HepG2 (cell line): ENCODE results near the gene MEIOB. TPM values are rescaled to one million over a fixed set of nuclear protein-coding genes. Genes with fewer than 3 reads are reported as not detected.

Experiments
- CC2D1A ChIP-seq: sonication (generic); formaldehyde crosslinking; IDR thresholded peaks from 2 replicates; pipeline ENCODE4 v1.8.1; 2023; ENCODE audit warnings: mild to moderate bottlenecking, missing genetic modification reagents
- FOXK2 ChIP-seq: fragments of 450-650 bp; IDR thresholded peaks from 2 replicates; pipeline ENCODE4 v1.6.1; 2016
- FOXO1 ChIP-seq: sonication (generic); formaldehyde crosslinking; IDR thresholded peaks from 2 replicates; pipeline ENCODE4 v1.4.0; 2020; ENCODE audit warnings: missing genetic modification reagents
- JDP2 ChIP-seq: sonication (generic); formaldehyde crosslinking; IDR thresholded peaks from 2 replicates; pipeline ENCODE4 v1.8.1; 2022; ENCODE audit warnings: missing genetic modification reagents, borderline replicate concordance
- MBNL3 ChIP-seq: fragments of 250-450 bp; sonication (Bioruptor Pico); conservative IDR thresholded peaks from 2 replicates; pipeline ENCODE4 v1.8.0; 2022; ENCODE audit warnings: mild to moderate bottlenecking, inconsistent platforms
- MTF1 ChIP-seq: sonication (generic); formaldehyde crosslinking; IDR thresholded peaks from 2 replicates; pipeline ENCODE4 v1.5.0; 2020; ENCODE audit warnings: missing genetic modification reagents
- NFE2L2 ChIP-seq: fragments of 150-350 bp; IDR thresholded peaks from 2 replicates; pipeline ENCODE4 v1.6.1; 2014; ENCODE audit warnings: low read length
- NFYB ChIP-seq: sonication (generic); formaldehyde crosslinking; IDR thresholded peaks from 2 replicates; pipeline ENCODE4 v1.4.0; 2020; ENCODE audit warnings: missing genetic modification reagents
- NR3C1 ChIP-seq: sonication (generic); formaldehyde crosslinking; IDR thresholded peaks from 2 replicates; pipeline ENCODE4 v1.4.0; 2020; ENCODE audit warnings: missing genetic modification reagents
- PITX1 ChIP-seq: sonication (generic); formaldehyde crosslinking; IDR thresholded peaks from 2 replicates; pipeline ENCODE4 v1.5.1; 2020; ENCODE audit warnings: mild to moderate bottlenecking, missing genetic modification reagents
- SMAD1 ChIP-seq: sonication (generic); formaldehyde crosslinking; IDR thresholded peaks from 2 replicates; pipeline ENCODE4 v1.4.0; 2020; ENCODE audit warnings: missing genetic modification reagents, low read depth, mild to moderate bottlenecking, borderline replicate concordance
- ZBTB7B ChIP-seq: sonication (generic); formaldehyde crosslinking; IDR thresholded peaks from 2 replicates; pipeline ENCODE4 v1.4.0; 2020; ENCODE audit warnings: missing genetic modification reagents
- ZNF180 ChIP-seq: sonication (generic); formaldehyde crosslinking; IDR thresholded peaks from 2 replicates; pipeline ENCODE4 v1.4.0; 2020; ENCODE audit warnings: low read depth, missing genetic modification reagents, borderline replicate concordance
- ZNF281 ChIP-seq: sonication (generic); formaldehyde crosslinking; IDR thresholded peaks from 2 replicates; pipeline ENCODE4 v1.4.0; 2020; ENCODE audit warnings: missing genetic modification reagents, borderline replicate concordance
- ZNF354B ChIP-seq: sonication (generic); formaldehyde crosslinking; IDR thresholded peaks from 2 replicates; pipeline ENCODE4 v1.8.0; 2022; ENCODE audit warnings: mild to moderate bottlenecking, missing genetic modification reagents
- ZNF432 ChIP-seq: sonication (generic); formaldehyde crosslinking; IDR thresholded peaks from 2 replicates; pipeline ENCODE4 v1.5.0; 2020; ENCODE audit warnings: missing genetic modification reagents, mild to moderate bottlenecking, borderline replicate concordance
- ZNF563 ChIP-seq: sonication (generic); formaldehyde crosslinking; IDR thresholded peaks from 2 replicates; pipeline ENCODE4 v1.8.0; 2022; ENCODE audit warnings: mild to moderate bottlenecking, moderate library complexity, missing genetic modification reagents
- ZNF747 ChIP-seq: sonication (generic); formaldehyde crosslinking; IDR thresholded peaks from 2 replicates; pipeline ENCODE4 v1.8.1; 2023; ENCODE audit warnings: missing genetic modification reagents, mild to moderate bottlenecking, borderline replicate concordance
- ZNF766 ChIP-seq: sonication (generic); formaldehyde crosslinking; IDR thresholded peaks from 2 replicates; pipeline ENCODE4 v1.5.0; 2020; ENCODE audit warnings: missing genetic modification reagents, borderline replicate concordance
- ZSCAN25 ChIP-seq: sonication (generic); formaldehyde crosslinking; IDR thresholded peaks from 2 replicates; pipeline ENCODE4 v1.8.0; 2022; ENCODE audit warnings: mild to moderate bottlenecking, missing genetic modification reagents
- polyA plus RNA-seq, 8 experiments: library from polyadenylated mRNA; depleted of rRNA in 3 of 8; stranded (reverse) in 7 of 8; unstranded in 1 of 8; fragments of >200 nt; fragmentation: Illumina TruSeq in 4 of 8; extraction: Trizol in 4 of 8; gene quantifications; 2 replicates each; pipeline versions ENCODE4 v1.2.1 to v1.2.3, GENCODE V29; 2011 to 2016; ENCODE audit warnings: low read depth in 4 of 8, missing spikeins in 1 of 8, mixed read lengths in 1 of 8; ENCODE audit not compliant: insufficient read depth in 1 of 8
- total RNA-seq, 5 experiments: library from RNA; depleted of rRNA; stranded (reverse); fragments of >200 nt; fragmentation: Illumina TruSeq; extraction: Trizol; gene quantifications; 2 replicates each; pipeline ENCODE4 v1.2.3, GENCODE V29; 2016; ENCODE audit warnings: low read depth in 1 of 5
- TF ChIP-seq, protein P1 (sequence below): sonication (generic); formaldehyde crosslinking; IDR thresholded peaks from 2 replicates; pipeline ENCODE4 v1.4.0; 2020; ENCODE audit warnings: mild to moderate bottlenecking, missing genetic modification reagents
- TF ChIP-seq, protein P2 (sequence below), 2 experiments: sonication (generic) in 1 of 2; formaldehyde crosslinking in 1 of 2; IDR thresholded peaks; 2 replicates each; pipeline versions ENCODE4 v1.4.0 to v1.6.1; 2018 to 2020; ENCODE audit warnings: missing genetic modification reagents in 2 of 2, borderline replicate concordance in 1 of 2, low read depth in 1 of 2, mild to moderate bottlenecking in 1 of 2, missing biosample characterization in 1 of 2
- TF ChIP-seq, protein P3 (sequence below): sonication (generic); formaldehyde crosslinking; IDR thresholded peaks from 2 replicates; pipeline ENCODE4 v1.8.0; 2022; ENCODE audit warnings: mild to moderate bottlenecking, missing genetic modification reagents, moderate library complexity

Gene MEIOB
- total and polyA plus RNA-seq, 2 of the 13 experiments (the other 11 are each of a cell fraction or from before 2014, with no cell fraction given), result 0.17 TPM; not detected in 1

GRCh38 chr16:1794221-1794871 lies 77.6 kb downstream of the MEIOB start (continued):
- TF ChIP-seq MTF1 (CRISPR knock-in tag) (no peak), ZNF281 (peak; percentile 81), MBNL3 (CRISPR knock-in tag) (no peak), NR3C1 (CRISPR knock-in tag) (no peak), ZNF766 (CRISPR knock-in tag) (0 out of 2 replicates have a peak, but pooled peaks have one; percentile 12), CC2D1A (CRISPR knock-in tag) (no peak), ZSCAN25 (CRISPR knock-in tag) (no peak), ZNF563 (CRISPR knock-in tag) (no peak), FOXK2 (no peak), PITX1 (CRISPR knock-in tag) (peak; percentile 50; the same call in 1 of the 2 replicates), JDP2 (no peak), ZNF354B (CRISPR knock-in tag) (no peak), NFE2L2 (no peak), ZBTB7B (CRISPR knock-in tag) (peak; percentile 70), NFYB (no peak), ZNF180 (CRISPR knock-in tag) (no peak), ZNF432 (no peak), FOXO1 (CRISPR knock-in tag) (no peak; the same call in 1 of the 2 replicates), SMAD1 (CRISPR knock-in tag) (no peak), ZNF747 (CRISPR knock-in tag) (no peak)
- TF ChIP-seq, protein P1, sequence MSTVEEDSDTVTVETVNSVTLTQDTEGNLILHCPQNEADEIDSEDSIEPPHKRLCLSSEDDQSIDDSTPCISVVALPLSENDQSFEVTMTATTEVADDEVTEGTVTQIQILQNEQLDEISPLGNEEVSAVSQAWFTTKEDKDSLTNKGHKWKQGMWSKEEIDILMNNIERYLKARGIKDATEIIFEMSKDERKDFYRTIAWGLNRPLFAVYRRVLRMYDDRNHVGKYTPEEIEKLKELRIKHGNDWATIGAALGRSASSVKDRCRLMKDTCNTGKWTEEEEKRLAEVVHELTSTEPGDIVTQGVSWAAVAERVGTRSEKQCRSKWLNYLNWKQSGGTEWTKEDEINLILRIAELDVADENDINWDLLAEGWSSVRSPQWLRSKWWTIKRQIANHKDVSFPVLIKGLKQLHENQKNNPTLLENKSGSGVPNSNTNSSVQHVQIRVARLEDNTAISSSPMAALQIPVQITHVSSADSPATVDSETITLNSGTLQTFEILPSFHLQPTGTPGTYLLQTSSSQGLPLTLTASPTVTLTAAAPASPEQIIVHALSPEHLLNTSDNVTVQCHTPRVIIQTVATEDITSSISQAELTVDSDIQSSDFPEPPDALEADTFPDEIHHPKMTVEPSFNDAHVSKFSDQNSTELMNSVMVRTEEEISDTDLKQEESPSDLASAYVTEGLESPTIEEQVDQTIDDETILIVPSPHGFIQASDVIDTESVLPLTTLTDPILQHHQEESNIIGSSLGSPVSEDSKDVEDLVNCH (CRISPR knock-in tag), result no peak
- TF ChIP-seq, protein P2, sequence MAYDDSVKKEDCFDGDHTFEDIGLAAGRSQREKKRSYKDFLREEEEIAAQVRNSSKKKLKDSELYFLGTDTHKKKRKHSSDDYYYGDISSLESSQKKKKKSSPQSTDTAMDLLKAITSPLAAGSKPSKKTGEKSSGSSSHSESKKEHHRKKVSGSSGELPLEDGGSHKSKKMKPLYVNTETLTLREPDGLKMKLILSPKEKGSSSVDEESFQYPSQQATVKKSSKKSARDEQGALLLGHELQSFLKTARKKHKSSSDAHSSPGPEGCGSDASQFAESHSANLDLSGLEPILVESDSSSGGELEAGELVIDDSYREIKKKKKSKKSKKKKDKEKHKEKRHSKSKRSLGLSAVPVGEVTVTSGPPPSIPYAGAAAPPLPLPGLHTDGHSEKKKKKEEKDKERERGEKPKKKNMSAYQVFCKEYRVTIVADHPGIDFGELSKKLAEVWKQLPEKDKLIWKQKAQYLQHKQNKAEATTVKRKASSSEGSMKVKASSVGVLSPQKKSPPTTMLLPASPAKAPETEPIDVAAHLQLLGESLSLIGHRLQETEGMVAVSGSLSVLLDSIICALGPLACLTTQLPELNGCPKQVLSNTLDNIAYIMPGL (CRISPR knock-in tag; IDR thresholded peaks at IDR 0.05; ENCODE audit: borderline replicate concordance in 1 of 2, low read depth in 1 of 2), result no peak; a peak in 1 of 4 replicates
- TF ChIP-seq, protein P3, sequence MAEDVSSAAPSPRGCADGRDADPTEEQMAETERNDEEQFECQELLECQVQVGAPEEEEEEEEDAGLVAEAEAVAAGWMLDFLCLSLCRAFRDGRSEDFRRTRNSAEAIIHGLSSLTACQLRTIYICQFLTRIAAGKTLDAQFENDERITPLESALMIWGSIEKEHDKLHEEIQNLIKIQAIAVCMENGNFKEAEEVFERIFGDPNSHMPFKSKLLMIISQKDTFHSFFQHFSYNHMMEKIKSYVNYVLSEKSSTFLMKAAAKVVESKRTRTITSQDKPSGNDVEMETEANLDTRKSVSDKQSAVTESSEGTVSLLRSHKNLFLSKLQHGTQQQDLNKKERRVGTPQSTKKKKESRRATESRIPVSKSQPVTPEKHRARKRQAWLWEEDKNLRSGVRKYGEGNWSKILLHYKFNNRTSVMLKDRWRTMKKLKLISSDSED (CRISPR knock-in tag), result no peak
